OCI-LY7 (cell line): ENCODE data around the gene UBN1. TPM values are rescaled to one million over a fixed set of nuclear protein-coding genes. Genes with fewer than 3 reads are reported as not detected.

Source experiments
- BruUV-seq: library from RNA; stranded (reverse); fragments of 400-500 nt; replicated peaks from 2 replicates; lab custom pipeline; 2021; lab: Mats Ljungman, UMichigan
- CTCF ChIA-PET: fragments of 300-600 bp; sonication (Branson Sonifier 250); formaldehyde crosslinking; loops from one replicate; lab custom pipeline; 2022; ENCODE audit warnings: antibody characterized with exemption; ENCODE audit not compliant: unreplicated experiment; lab: Charles Lee
- POLR2A ChIA-PET: fragments of 300-600 bp; sonication (Branson Sonifier 250); formaldehyde crosslinking; loops from one replicate; lab custom pipeline; 2022; ENCODE audit warnings: antibody characterized with exemption; lab: Charles Lee
- DNase-seq: peaks from one replicate; pipeline ENCODE4 v3.0.0-alpha.2; 2015; ENCODE audit warnings: low spot score
- H2AFZ ChIP-seq: fragments of 200-600 bp; sonication (generic), shearing (Covaris generic); 2 replicates; pipeline ENCODE4 v1.6.1; 2014; ENCODE audit warnings: mild to moderate bottlenecking, antibody characterized with exemption, low read length, moderate library complexity
- H3K27ac ChIP-seq: fragments of 200-600 bp; sonication (generic); 2 replicates; pipeline ENCODE4 v1.5.1; 2014; ENCODE audit warnings: mixed run types, low read depth, mild to moderate bottlenecking, moderate library complexity, low read length, inconsistent platforms; ENCODE audit not compliant: poor library complexity, severe bottlenecking
- H3K36me3 ChIP-seq: fragments of 200-600 bp; sonication (generic); 2 replicates; pipeline ENCODE4 v1.6.1; 2014; ENCODE audit warnings: mild to moderate bottlenecking, antibody characterized with exemption, low read length, moderate library complexity, mixed read lengths; ENCODE audit not compliant: insufficient read depth
- H3K4me1 ChIP-seq: fragments of 200-600 bp; sonication (generic); 2 replicates; pipeline ENCODE4 v1.5.1; 2014; ENCODE audit warnings: mild to moderate bottlenecking, low read length; ENCODE audit not compliant: insufficient read depth, poor library complexity, severe bottlenecking
- H3K4me2 ChIP-seq: fragments of 200-600 bp; sonication (generic); 2 replicates; pipeline ENCODE4 v1.6.1; 2014; ENCODE audit warnings: mild to moderate bottlenecking, low read length
- H3K4me3 ChIP-seq: fragments of 200-600 bp; sonication (generic); 2 replicates; pipeline ENCODE4 v1.5.1; 2014; ENCODE audit warnings: mild to moderate bottlenecking, low read depth, low read length; ENCODE audit not compliant: poor library complexity, severe bottlenecking
- H3K79me2 ChIP-seq: fragments of 200-600 bp; sonication (generic); 2 replicates; pipeline ENCODE4 v1.6.1; 2016; ENCODE audit warnings: low read depth, mild to moderate bottlenecking, low read length, moderate library complexity, mixed read lengths; ENCODE audit not compliant: insufficient read depth
- H3K9me2 ChIP-seq: fragments of 200-600 bp; sonication (generic); 2 replicates; pipeline ENCODE4 v1.6.1; 2016; ENCODE audit warnings: mild to moderate bottlenecking, low read length, mixed read lengths; ENCODE audit not compliant: insufficient read depth
- H3K9me3 ChIP-seq: fragments of 200-600 bp; sonication (generic); 2 replicates; pipeline ENCODE4 v1.6.1; 2014; ENCODE audit warnings: mild to moderate bottlenecking, mixed run types, low read length, mixed read lengths
- H4K20me1 ChIP-seq: fragments of 200-600 bp; sonication (generic); 2 replicates; pipeline ENCODE4 v1.6.1; 2014; ENCODE audit warnings: mild to moderate bottlenecking, antibody characterized with exemption, low read length, moderate library complexity, mixed read lengths; ENCODE audit not compliant: insufficient read depth
- EZH2phosphoT487 ChIP-seq: fragments of 200-600 bp; sonication (generic); IDR thresholded peaks from 2 replicates; pipeline ENCODE4 v1.6.1; 2018; ENCODE audit warnings: low read depth, borderline replicate concordance, mild to moderate bottlenecking, mixed run types, antibody characterized with exemption, low read length, moderate library complexity, mixed read lengths
- intact Hi-C: fragments of 100-400 bp; cut with micrococcal nuclease; formaldehyde crosslinking; loops from one replicate; pipeline ENCODE4 v1.10.0; 2022; ENCODE audit not compliant: unreplicated experiment
- total RNA-seq, 2 experiments: library from RNA; depleted of rRNA in 1 of 2; stranded (reverse); fragments of >200 nt in 1 of 2; shearing (Covaris generic) in 1 of 2; gene quantifications; 2 replicates each; pipeline ENCODE4 v1.2.3, GENCODE V29; 2014 to 2022
- TF ChIP-seq, protein P1 (sequence below): fragments of 200-600 bp; sonication (generic); conservative IDR thresholded peaks from 2 replicates; pipeline ENCODE4 v1.5.1; 2014; ENCODE audit warnings: mild to moderate bottlenecking, antibody characterized with exemption, low read length, moderate library complexity, mixed read lengths

UBN1 gene
- total RNA-seq, 2 experiments from 2014 or later: 37.2 to 53.0 TPM

DNA sequence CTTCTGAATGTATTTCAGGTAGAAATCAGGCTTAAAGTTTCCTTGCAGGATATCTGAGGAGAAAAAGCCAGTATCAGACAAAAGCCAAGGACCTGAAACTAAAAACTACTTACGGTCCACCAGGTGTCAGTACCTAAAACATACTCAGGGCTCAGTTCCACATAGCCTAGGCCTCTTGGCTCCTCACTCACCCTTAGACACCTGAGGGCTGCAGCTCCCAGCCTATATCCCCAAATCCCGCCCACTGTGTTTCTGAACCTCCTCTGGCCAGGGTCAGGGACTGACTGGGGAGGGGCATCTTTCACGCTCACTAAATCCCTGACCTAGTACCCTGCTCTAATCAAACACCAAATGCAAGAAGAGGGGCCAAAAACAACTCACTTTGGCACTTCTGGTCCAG, 36.0 kb upstream of the UBN1 start:
- ChIA-PET CTCF (no interaction called here), POLR2A (no interaction called here)
- Histone ChIP-seq H3K4me1 (no peaks in the 10 kb centered on the region), H3K9me3 (no peaks in the 10 kb centered on the region), H3K4me3 (no peak overlapping the region), H4K20me1 (no peaks in the 10 kb centered on the region), H3K27ac (no peak overlapping the region), H3K9me2 (no peaks in the 10 kb centered on the region), H3K36me3 (peaks cover 83% of the 10 kb centered on the region), H2AFZ (no peak overlapping the region), H3K4me2 (no peak overlapping the region), H3K79me2 (no peaks in the 10 kb centered on the region)
- no peak for DNase-seq
- no TSS peak for BruUV-seq
- intact Hi-C loops: no loop called here
- TF ChIP-seq, protein P1, sequence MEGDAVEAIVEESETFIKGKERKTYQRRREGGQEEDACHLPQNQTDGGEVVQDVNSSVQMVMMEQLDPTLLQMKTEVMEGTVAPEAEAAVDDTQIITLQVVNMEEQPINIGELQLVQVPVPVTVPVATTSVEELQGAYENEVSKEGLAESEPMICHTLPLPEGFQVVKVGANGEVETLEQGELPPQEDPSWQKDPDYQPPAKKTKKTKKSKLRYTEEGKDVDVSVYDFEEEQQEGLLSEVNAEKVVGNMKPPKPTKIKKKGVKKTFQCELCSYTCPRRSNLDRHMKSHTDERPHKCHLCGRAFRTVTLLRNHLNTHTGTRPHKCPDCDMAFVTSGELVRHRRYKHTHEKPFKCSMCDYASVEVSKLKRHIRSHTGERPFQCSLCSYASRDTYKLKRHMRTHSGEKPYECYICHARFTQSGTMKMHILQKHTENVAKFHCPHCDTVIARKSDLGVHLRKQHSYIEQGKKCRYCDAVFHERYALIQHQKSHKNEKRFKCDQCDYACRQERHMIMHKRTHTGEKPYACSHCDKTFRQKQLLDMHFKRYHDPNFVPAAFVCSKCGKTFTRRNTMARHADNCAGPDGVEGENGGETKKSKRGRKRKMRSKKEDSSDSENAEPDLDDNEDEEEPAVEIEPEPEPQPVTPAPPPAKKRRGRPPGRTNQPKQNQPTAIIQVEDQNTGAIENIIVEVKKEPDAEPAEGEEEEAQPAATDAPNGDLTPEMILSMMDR: no peak
- TF ChIP-seq EZH2phosphoT487: no peak

DNA sequence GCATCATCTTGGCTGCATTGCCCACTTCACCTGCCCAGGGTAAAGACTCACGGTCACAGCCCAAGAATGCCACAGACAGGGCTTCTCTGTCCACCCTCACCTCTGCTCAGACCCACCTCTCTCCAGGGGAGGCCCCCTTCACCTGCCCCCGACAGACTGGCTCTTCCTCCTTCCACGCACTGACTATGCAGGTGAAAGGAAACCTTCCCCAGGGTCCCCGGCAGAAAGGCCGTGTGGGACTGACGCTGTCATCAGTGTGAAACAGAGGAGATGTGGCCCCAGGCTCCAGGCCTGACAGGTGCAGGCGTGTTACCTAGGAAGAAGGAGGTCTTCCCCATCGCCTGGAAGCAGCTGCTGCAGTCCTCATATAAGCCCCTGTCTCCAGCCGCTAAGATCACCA, 35.5 kb upstream of the UBN1 start:
- H3K36me3 ChIP-seq: peaks cover 83% of the 10 kb centered on the region
- TF ChIP-seq, protein P1: no peak
- TF ChIP-seq EZH2phosphoT487: no peak

DNA sequence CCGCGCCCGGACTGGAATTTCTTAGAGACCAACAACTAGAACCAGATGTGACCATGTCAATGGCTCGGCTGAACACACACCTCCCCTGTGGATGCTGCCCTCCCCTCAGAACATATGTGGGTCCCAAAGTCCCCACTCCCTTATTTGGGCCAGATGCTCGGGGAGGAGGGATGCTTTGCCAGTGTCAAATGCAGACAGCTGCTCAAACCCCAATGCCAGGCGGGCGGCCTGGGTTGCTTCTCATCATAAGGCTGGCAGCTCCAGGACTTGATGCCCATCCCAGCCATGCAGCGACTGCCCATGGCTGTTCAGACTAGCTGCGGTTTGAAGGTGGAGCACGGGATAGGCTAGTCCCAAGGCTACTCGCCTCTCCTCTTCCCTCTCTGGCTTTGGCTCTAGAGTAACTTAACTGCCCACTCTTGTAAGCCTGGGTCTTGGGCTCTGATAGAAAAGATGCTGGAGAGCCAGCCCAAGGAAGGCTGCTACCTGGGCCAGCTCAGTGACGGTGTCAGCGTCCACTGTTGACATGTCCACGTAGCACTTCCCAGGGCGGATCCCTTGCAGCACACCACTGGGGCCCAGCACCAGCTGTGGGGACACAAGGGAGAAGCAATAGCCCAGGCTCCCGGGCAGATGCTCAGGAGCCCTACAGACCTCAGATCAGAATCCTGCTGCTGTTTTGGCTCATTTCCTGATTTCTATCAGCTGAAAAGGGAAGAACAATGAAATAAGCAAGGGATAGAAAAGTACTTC, 33.9 kb upstream of the UBN1 start:
- Histone ChIP-seq H3K9me3 (no peaks in the 10 kb centered on the region), H3K4me2 (no peak overlapping the region), H3K79me2 (no peaks in the 10 kb centered on the region), H3K27ac (no peak overlapping the region), H3K4me1 (no peaks in the 10 kb centered on the region), H4K20me1 (no peaks in the 10 kb centered on the region), H2AFZ (no peak overlapping the region), H3K4me3 (no peak overlapping the region), H3K36me3 (peaks cover 85% of the 10 kb centered on the region), H3K9me2 (no peaks in the 10 kb centered on the region)
- no TSS peak for BruUV-seq
- TF ChIP-seq, protein P1: no peak
- TF ChIP-seq EZH2phosphoT487: no peak
- ChIA-PET CTCF (no interaction called here), POLR2A (interaction anchor here (0.7 kb wide), 2 partner anchors 27 to 66 kb away, joined by 3 read pairs; no protein-coding TSS in a partner anchor)
- intact Hi-C loops: no loop called here
- no peak for DNase-seq

More for the DNA sequence above, 35.5 kb upstream of the UBN1 start:
- CTCF ChIA-PET: no interaction called here
- Histone ChIP-seq H3K4me3 (no peak overlapping the region), H3K79me2 (no peaks in the 10 kb centered on the region), H3K9me3 (no peaks in the 10 kb centered on the region), H3K4me1 (no peaks in the 10 kb centered on the region), H2AFZ (no peak overlapping the region), H3K27ac (no peak overlapping the region), H4K20me1 (no peaks in the 10 kb centered on the region), H3K9me2 (no peaks in the 10 kb centered on the region), H3K4me2 (no peak overlapping the region)
- POLR2A ChIA-PET: no interaction called here
- no peak for DNase-seq
- BruUV-seq: no TSS peak
- intact Hi-C loops: no loop called here
